Lung microvascular endothelial cell (primary cell): ENCODE results near the gene DYNC1I1. TPM values are rescaled to one million over a fixed set of nuclear protein-coding genes. Genes with fewer than 3 reads are reported as not detected.

ENCODE experiments used
- DNase-seq, 2 donors: peaks; one replicate each; pipeline versions ENCODE4 v3.0.0 to v3.0.0-alpha.2; 2010; ENCODE audit warnings: low read depth in 2 of 2
- total RNA-seq: library from RNA; depleted of rRNA; stranded (reverse); fragments of >200 nt; gene quantifications from 2 replicates; pipeline ENCODE4 v1.2.1, GENCODE V29; 2014

Gene DYNC1I1
- total RNA-seq, 1 donor from 2014 or later = 18.3 TPM

GRCh38 chr7:95788884-95789283 is 16.5 kb downstream of the DYNC1I1 start:
- no peak for DNase-seq

- DNase-seq = no peak
Observed at GRCh38 chr7:95793658-95794057, 21.3 kb downstream of the DYNC1I1 start.

GRCh38 chr7:95794917-95795515 is 22.7 kb downstream of the DYNC1I1 start:
- peak; percentile 56 to 57 for DNase-seq

GRCh38 chr7:95796617-95797016 is 24.3 kb downstream of the DYNC1I1 start:
- DNase-seq = no peak

- DNase-seq = peak; percentile 7 to 82
Observed at GRCh38 chr7:95798401-95798930, 26.1 kb downstream of the DYNC1I1 start.

GRCh38 chr7:95800787-95801186 is 28.4 kb downstream of the DYNC1I1 start:
- DNase-seq = no peak

GRCh38 chr7:95802270-95802669 is 29.9 kb downstream of the DYNC1I1 start:
- DNase-seq = no peak

GRCh38 chr7:95804052-95804451 is 31.7 kb downstream of the DYNC1I1 start:
- no peak for DNase-seq

- DNase-seq = no peak
Observed at GRCh38 chr7:95805909-95806308, 33.6 kb downstream of the DYNC1I1 start.

GRCh38 chr7:95808396-95808795 is 36.0 kb downstream of the DYNC1I1 start:
- no peak for DNase-seq

GRCh38 chr7:95811846-95812445 is 39.6 kb downstream of the DYNC1I1 start:
- DNase-seq = no peak

- no peak for DNase-seq
Observed at GRCh38 chr7:95814721-95815120, 42.4 kb downstream of the DYNC1I1 start.

GRCh38 chr7:95817866-95818640 is 45.7 kb downstream of the DYNC1I1 start:
- DNase-seq = peak in 1 of 2 donors; percentile 86

GRCh38 chr7:95820778-95821177 is 48.4 kb downstream of the DYNC1I1 start:
- no peak for DNase-seq

- no peak for DNase-seq
Observed at GRCh38 chr7:95822717-95823116, 50.4 kb downstream of the DYNC1I1 start.

GRCh38 chr7:95824616-95825015 is 52.3 kb downstream of the DYNC1I1 start:
- no peak for DNase-seq

GRCh38 chr7:95828824-95829790 is 56.8 kb downstream of the DYNC1I1 start:
- DNase-seq = no peak

- DNase-seq = peak in 1 of 2 donors; percentile 11
Observed at GRCh38 chr7:95840953-95841950, 68.9 kb downstream of the DYNC1I1 start.

- peak in 1 of 2 donors; percentile 25 for DNase-seq
Observed at GRCh38 chr7:95843286-95843685, 70.9 kb downstream of the DYNC1I1 start.

GRCh38 chr7:95845007-95845406 is 72.7 kb downstream of the DYNC1I1 start:
- no peak for DNase-seq
